Keratinocyte (primary cell): ENCODE results near the gene GLIS2. TPM values are rescaled to one million over a fixed set of nuclear protein-coding genes. Genes with fewer than 3 reads are reported as not detected.

ENCODE experiments used
- DNase-seq: peaks from one replicate; pipeline ENCODE4 v3.0.0-alpha.2; 2011; ENCODE audit warnings: low read depth, missing footprints, low spot score
- FAIRE-seq: peaks from 2 replicates; lab custom pipeline; 2011; peaks lifted over from hg19 to GRCh38; lab: Jason Lieb, UNC
- H2AFZ ChIP-seq: 2 replicates; pipeline ENCODE4 v1.6.0; 2012; ENCODE audit warnings: low read length, control low read depth, inconsistent platforms; ENCODE audit not compliant: control insufficient read depth
- H3K27ac ChIP-seq: 2 replicates; pipeline ENCODE4 v1.5.1; 2011; ENCODE audit warnings: low read length; ENCODE audit not compliant: control insufficient read depth, insufficient read depth
- H3K27me3 ChIP-seq: 3 replicates; pipeline ENCODE4 v1.6.0; 2011; ENCODE audit warnings: low read length; ENCODE audit not compliant: control insufficient read depth, insufficient read depth; ENCODE audit errors: extremely low read depth
- H3K36me3 ChIP-seq, 2 experiments: 2 replicates in 1 of 2; 3 replicates in 1 of 2; pipeline ENCODE4 v1.5.1; 2011; ENCODE audit warnings: low read length in 2 of 2, mild to moderate bottlenecking in 1 of 2; ENCODE audit not compliant: control insufficient read depth in 2 of 2, insufficient read depth in 2 of 2; ENCODE audit errors: extremely low read depth in 1 of 2
- H3K4me1 ChIP-seq: 3 replicates; pipeline ENCODE4 v1.5.1; 2011; ENCODE audit warnings: low read length; ENCODE audit not compliant: control insufficient read depth, insufficient read depth; ENCODE audit errors: extremely low read depth
- H3K4me2 ChIP-seq: 3 replicates; pipeline ENCODE4 v1.6.0; 2011; ENCODE audit warnings: low read depth, low read length; ENCODE audit not compliant: control insufficient read depth, insufficient read depth; ENCODE audit errors: extremely low read depth
- H3K4me3 ChIP-seq, 3 experiments: fragments of 200-600 bp in 1 of 3; sonication (generic) in 1 of 3; 2 replicates in 2 of 3; 3 replicates in 1 of 3; pipeline ENCODE4 v1.5.1; 2011 to 2016; ENCODE audit warnings: low read length in 3 of 3, mild to moderate bottlenecking in 3 of 3, control low read depth in 2 of 3, inconsistent platforms in 1 of 3, low read depth in 1 of 3, mixed read lengths in 1 of 3, mixed run types in 1 of 3, moderate library complexity in 1 of 3; ENCODE audit not compliant: control insufficient read depth in 2 of 3, insufficient read depth in 2 of 3; ENCODE audit errors: extremely low read depth in 1 of 3
- H3K79me2 ChIP-seq: 2 replicates; pipeline ENCODE4 v1.6.0; 2012; ENCODE audit warnings: low read length; ENCODE audit not compliant: control insufficient read depth, insufficient read depth
- H3K9ac ChIP-seq: 3 replicates; pipeline ENCODE4 v1.6.0; 2011; ENCODE audit warnings: low read length; ENCODE audit not compliant: control insufficient read depth, insufficient read depth; ENCODE audit errors: extremely low read depth
- H3K9me1 ChIP-seq: 3 replicates; pipeline ENCODE4 v1.6.0; 2011; ENCODE audit warnings: low read length; ENCODE audit not compliant: control insufficient read depth, insufficient read depth; ENCODE audit errors: extremely low read depth
- H3K9me3 ChIP-seq: 2 replicates; pipeline ENCODE4 v1.5.1; 2012; ENCODE audit warnings: low read depth, low read length; ENCODE audit not compliant: control insufficient read depth
- H4K20me1 ChIP-seq: 3 replicates; pipeline ENCODE4 v1.6.0; 2011; ENCODE audit warnings: low read length; ENCODE audit not compliant: control insufficient read depth, insufficient read depth; ENCODE audit errors: extremely low read depth
- CTCF ChIP-seq, 3 experiments: IDR thresholded peaks in 1 of 3; conservative IDR thresholded peaks in 1 of 3; optimal IDR thresholded peaks in 1 of 3; 2 replicates in 2 of 3; 3 replicates in 1 of 3; pipeline versions ENCODE3 to v1.5.1; 2011; ENCODE audit warnings: low read length in 3 of 3, mild to moderate bottlenecking in 3 of 3, moderate library complexity in 2 of 3, control low read depth in 1 of 3, inconsistent platforms in 1 of 3; ENCODE audit not compliant: insufficient read depth in 2 of 3; ENCODE audit errors: extremely low read depth in 1 of 3
- EZH2 ChIP-seq: IDR thresholded peaks from one replicate; pipeline ENCODE4 v1.6.1; 2012; ENCODE audit warnings: inconsistent platforms, mild to moderate bottlenecking, low read length, moderate library complexity
- dilution Hi-C: fragments of 300-500 bp; cut with MboI; formaldehyde crosslinking; loops from one replicate; pipeline ENCODE4 v1.7.0; 2020; ENCODE audit warnings: low sequenced_read_pairs; ENCODE audit not compliant: extremely low pct_ligation_motif_present
- polyA plus RNA-seq, 5 experiments: library from polyadenylated mRNA; depleted of rRNA in 3 of 5; stranded (reverse) in 3 of 5; stranded (forward) in 1 of 5; unstranded in 1 of 5; fragments of >200 nt; gene quantifications; 1 replicate in 1 of 5; 2 replicates in 3 of 5; 3 replicates in 1 of 5; pipeline versions ENCODE4 v1.2.1 to v1.2.3, GENCODE V29; 2011 to 2012; ENCODE audit warnings: missing spikeins in 2 of 5, low read depth in 1 of 5, low replicate concordance in 1 of 5

Gene GLIS2
- polyA plus RNA-seq, 1 donor (not counting 4 experiments of a cell fraction or from before 2014, with no cell fraction given), result 0.63 TPM

GRCh38 chr16:4366016-4366415 is 50.1 kb downstream of the GLIS2 start:
- peaks cover 7% of the 10 kb centered on the region for H3K4me1 ChIP-seq
- H4K20me1 ChIP-seq, result no peaks in the 10 kb centered on the region
- H3K79me2 ChIP-seq, result no peaks in the 10 kb centered on the region
- no peak for DNase-seq
- H3K27ac ChIP-seq, result no peak overlapping the region
- H3K9me1 ChIP-seq, result no peaks in the 10 kb centered on the region
- H3K36me3 ChIP-seq, result peaks cover 5 to 7% of the 10 kb centered on the region in 2 experiments
- no peaks in the 10 kb centered on the region for H3K9me3 ChIP-seq
- H2AFZ ChIP-seq, result no peak overlapping the region
- TF ChIP-seq CTCF (optimal IDR thresholded peaks at IDR 0.05 in 1 of 3, IDR thresholded peaks at IDR 0.05 in 1 of 3, conservative IDR thresholded peaks at IDR 0.05 in 1 of 3; ENCODE audit: extremely low read depth in 1 of 3, insufficient read depth in 2 of 3, low read length in 3 of 3) (no peak), EZH2 (no peak)
- FAIRE-seq, result no peak
- no peak overlapping the region for H3K9ac ChIP-seq
- H3K27me3 ChIP-seq, result no peaks in the 10 kb centered on the region
- H3K4me3 ChIP-seq, result no peak overlapping the region
- H3K4me2 ChIP-seq, result no peak overlapping the region
- dilution Hi-C loops, result no loop called here

GRCh38 chr16:4367393-4367856 is 51.6 kb downstream of the GLIS2 start:
- Histone ChIP-seq H3K4me1 (peaks cover 12% of the 10 kb centered on the region), H3K79me2 (no peaks in the 10 kb centered on the region), H3K36me3 (peaks cover 2 to 3% of the 10 kb centered on the region in 2 experiments), H3K4me2 (no peak overlapping the region), H3K9ac (no peak overlapping the region), H3K27me3 (no peaks in the 10 kb centered on the region), H3K4me3 (no peak overlapping the region), H3K27ac (no peak overlapping the region), H3K9me3 (no peaks in the 10 kb centered on the region), H4K20me1 (no peaks in the 10 kb centered on the region), H2AFZ (no peak overlapping the region), H3K9me1 (no peaks in the 10 kb centered on the region)
- dilution Hi-C loops, result no loop called here
- TF ChIP-seq EZH2, result no peak
- no peak for TF ChIP-seq CTCF (optimal IDR thresholded peaks at IDR 0.05 in 1 of 3, IDR thresholded peaks at IDR 0.05 in 1 of 3, conservative IDR thresholded peaks at IDR 0.05 in 1 of 3; ENCODE audit: extremely low read depth in 1 of 3, insufficient read depth in 2 of 3, low read length in 3 of 3)
- DNase-seq (no peak), FAIRE-seq (no peak)
